SK-N-MC (cell line): ENCODE results near the gene FLNA.
"Not testable (repeated sequence)": the region's sequence is repeated elsewhere in the genome, so short reads cannot be mapped to it uniquely, and the experiment has no call there.

Experiments
- DNase-seq: peaks from one replicate; pipeline ENCODE4 v3.0.0-alpha.2; 2011; ENCODE audit warnings: low read depth, low spot score
- H3K27ac ChIP-seq: fragments of 200-600 bp; sonication (generic); 2 replicates; pipeline ENCODE4 v1.5.1; 2016; ENCODE audit warnings: mixed run types
- H3K36me3 ChIP-seq: fragments of 200-600 bp; sonication (generic); 2 replicates; pipeline ENCODE4 v1.6.1; 2017; ENCODE audit warnings: antibody characterized with exemption, low read length, mixed read lengths; ENCODE audit not compliant: insufficient read depth
- H3K4me3 ChIP-seq: fragments of 200-600 bp; sonication (generic); 2 replicates; pipeline ENCODE4 v1.5.1; 2016
- H3K9ac ChIP-seq: fragments of 200-600 bp; sonication (generic); 2 replicates; pipeline ENCODE4 v1.8.0; 2017; ENCODE audit warnings: mixed run types, mixed read lengths; ENCODE audit not compliant: insufficient read length
- H3K9me3 ChIP-seq: fragments of 200-600 bp; sonication (generic); 2 replicates; pipeline ENCODE4 v1.6.1; 2017; ENCODE audit warnings: low read depth, mild to moderate bottlenecking, antibody characterized with exemption, low read length, moderate library complexity, mixed read lengths
- EZH2 ChIP-seq: fragments of 200-600 bp; sonication (generic); IDR thresholded peaks from one replicate; pipeline ENCODE4 v1.6.1; 2017; ENCODE audit warnings: antibody characterized with exemption
- FOXP2 ChIP-seq: optimal IDR thresholded peaks from 2 replicates; pipeline ENCODE3; 2011; ENCODE audit warnings: mild to moderate bottlenecking, moderate library complexity; ENCODE audit not compliant: insufficient read depth; ENCODE audit errors: extremely low read length, control extremely low read depth
- POLR2AphosphoS5 ChIP-seq: IDR thresholded peaks from 2 replicates; pipeline ENCODE4 v1.6.1; 2012; ENCODE audit warnings: mild to moderate bottlenecking, low read depth, low read length, borderline replicate concordance

The FLNA gene

GRCh38 chrX:154401045-154401799, 26.8 kb upstream of the FLNA start:
- Histone ChIP-seq H3K4me3 (no peak overlapping the region), H3K27ac (no peak overlapping the region)

GRCh38 chrX:154400369-154400817, 26.0 kb upstream of the FLNA start:
- not testable (repeated sequence) for H3K27ac ChIP-seq, H3K9ac ChIP-seq, H3K9me3 ChIP-seq, DNase-seq
- H3K36me3 ChIP-seq: peaks cover 26% of the 10 kb centered on the region
- H3K4me3 ChIP-seq: peak overlapping the region; percentile 94

More at GRCh38 chrX:154401045-154401799, 26.8 kb upstream of the FLNA start:
- no peak for DNase-seq
- no peak for TF ChIP-seq EZH2
- peak; percentile 76 for TF ChIP-seq POLR2AphosphoS5
- Histone ChIP-seq H3K9me3 (no peaks in the 10 kb centered on the region), H3K36me3 (peaks cover 26% of the 10 kb centered on the region), H3K9ac (no peak overlapping the region)

GRCh38 chrX:154399527-154400368, 25.3 kb upstream of the FLNA start:
- Histone ChIP-seq H3K9me3 (no peaks in the 10 kb centered on the region), H3K4me3 (peak overlapping the region; percentile 94), H3K27ac (peak overlapping the region; percentile 98), H3K9ac (peak overlapping the region; percentile 100), H3K36me3 (peaks cover 26% of the 10 kb centered on the region)
- DNase-seq: no peak
- TF ChIP-seq POLR2AphosphoS5 (0 out of 2 replicates have a peak, but pooled peaks have one; percentile 4), FOXP2 (no peak)

DNA sequence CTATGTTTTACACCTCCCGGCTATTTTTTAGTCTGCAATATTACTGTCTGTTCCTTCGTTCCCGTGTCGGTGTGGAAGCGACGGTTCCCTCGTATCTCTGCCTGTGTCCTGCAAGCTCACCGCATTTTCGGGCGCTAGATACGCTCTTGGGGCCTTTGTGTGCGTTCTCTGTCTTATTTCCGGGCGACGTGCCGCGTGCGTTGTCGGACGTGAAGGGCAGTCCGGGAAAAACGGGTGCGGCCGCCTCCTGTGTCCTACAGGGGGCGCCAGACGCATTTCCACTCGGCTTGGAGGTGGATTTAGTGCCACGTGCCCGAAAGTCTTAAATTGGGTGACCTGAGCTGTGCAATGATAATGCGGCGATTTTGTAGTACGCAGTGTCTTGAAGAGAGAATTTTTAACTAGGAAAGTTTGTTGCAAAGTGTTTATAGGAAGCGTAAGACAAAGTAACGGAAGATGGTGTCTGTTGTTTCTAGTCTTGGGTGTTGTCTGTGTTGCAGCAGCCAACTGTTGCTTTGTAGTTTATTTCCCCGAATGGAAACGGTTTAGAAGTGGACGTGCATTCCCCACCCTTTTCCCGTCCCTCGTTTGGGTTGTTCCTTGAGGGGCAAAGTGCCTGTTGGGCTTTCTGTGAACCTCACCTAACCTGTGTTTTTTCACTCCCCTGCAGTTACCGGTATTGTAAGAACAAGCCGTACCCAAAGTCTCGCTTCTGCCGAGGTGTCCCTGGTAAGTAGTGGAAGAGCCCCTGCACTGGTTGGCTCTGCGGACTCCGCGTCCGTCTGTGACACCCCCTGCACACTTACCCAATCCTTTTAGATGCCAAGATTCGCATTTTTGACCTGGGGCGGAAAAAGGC, 24.5 kb upstream of the FLNA start:
- Histone ChIP-seq H3K36me3 (peaks cover 26% of the 10 kb centered on the region), H3K9me3 (no peaks in the 10 kb centered on the region), H3K4me3 (peak overlapping the region; percentile 94), H3K9ac (peak overlapping the region; percentile 100), H3K27ac (peak overlapping the region; percentile 98)
- DNase-seq: peak; percentile 48
- TF ChIP-seq POLR2AphosphoS5: peak; percentile 4; the same call in 1 of the 2 replicates
- no peak for TF ChIP-seq FOXP2

DNA sequence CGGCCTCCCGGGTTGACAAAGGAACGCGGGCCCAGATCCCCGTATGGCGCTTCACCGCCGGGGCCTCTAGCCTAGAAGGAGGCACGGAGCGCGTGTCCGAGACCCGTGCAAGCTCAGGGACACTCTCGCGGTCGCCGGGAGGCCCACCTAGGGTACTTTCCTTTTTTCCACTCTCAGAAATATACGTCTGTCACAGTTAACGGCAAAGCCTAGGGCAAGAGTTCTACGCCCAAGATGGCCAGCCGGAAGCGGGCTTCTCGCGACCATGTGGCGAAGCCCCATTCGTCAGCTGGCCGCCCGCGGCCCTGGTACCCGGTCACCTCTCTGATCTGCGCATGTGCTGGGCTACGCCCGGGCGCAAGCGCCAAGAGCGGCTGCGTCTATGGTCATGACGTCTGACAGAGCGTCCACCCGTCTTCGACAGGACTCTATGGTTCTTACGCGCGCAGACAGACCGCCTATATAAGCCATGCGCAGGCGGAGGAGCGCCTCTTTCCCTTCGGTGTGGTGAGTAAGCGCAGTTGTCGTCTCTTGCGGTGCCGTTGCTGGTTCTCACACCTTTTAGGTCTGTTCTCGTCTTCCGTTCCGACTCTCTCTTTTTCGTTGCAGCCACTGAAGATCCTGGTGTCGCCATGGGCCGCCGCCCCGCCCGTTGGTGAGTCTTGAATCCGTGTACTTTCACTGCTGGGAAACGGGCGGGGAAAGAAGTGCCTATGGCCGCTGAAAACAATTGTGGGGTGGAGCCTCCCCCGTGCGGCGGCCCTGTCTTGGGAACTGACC, 23.6 kb upstream of the FLNA start, which contains the start of gene RPL10:
RPL10 (plus strand) TSS at position 490 of the 780 bp plus-strand sequence; CDS start at position 633, 143 bp downstream.
- peak; percentile 72 for DNase-seq
- Histone ChIP-seq H3K36me3 (peaks cover 26% of the 10 kb centered on the region), H3K9me3 (no peaks in the 10 kb centered on the region), H3K27ac (peak within 1 kb of the TSS; percentile 98), H3K4me3 (peak within 1 kb of the TSS; percentile 94), H3K9ac (peak within 1 kb of the TSS; percentile 100)
- TF ChIP-seq FOXP2 (no peak), POLR2AphosphoS5 (peak; percentile 99)

DNA sequence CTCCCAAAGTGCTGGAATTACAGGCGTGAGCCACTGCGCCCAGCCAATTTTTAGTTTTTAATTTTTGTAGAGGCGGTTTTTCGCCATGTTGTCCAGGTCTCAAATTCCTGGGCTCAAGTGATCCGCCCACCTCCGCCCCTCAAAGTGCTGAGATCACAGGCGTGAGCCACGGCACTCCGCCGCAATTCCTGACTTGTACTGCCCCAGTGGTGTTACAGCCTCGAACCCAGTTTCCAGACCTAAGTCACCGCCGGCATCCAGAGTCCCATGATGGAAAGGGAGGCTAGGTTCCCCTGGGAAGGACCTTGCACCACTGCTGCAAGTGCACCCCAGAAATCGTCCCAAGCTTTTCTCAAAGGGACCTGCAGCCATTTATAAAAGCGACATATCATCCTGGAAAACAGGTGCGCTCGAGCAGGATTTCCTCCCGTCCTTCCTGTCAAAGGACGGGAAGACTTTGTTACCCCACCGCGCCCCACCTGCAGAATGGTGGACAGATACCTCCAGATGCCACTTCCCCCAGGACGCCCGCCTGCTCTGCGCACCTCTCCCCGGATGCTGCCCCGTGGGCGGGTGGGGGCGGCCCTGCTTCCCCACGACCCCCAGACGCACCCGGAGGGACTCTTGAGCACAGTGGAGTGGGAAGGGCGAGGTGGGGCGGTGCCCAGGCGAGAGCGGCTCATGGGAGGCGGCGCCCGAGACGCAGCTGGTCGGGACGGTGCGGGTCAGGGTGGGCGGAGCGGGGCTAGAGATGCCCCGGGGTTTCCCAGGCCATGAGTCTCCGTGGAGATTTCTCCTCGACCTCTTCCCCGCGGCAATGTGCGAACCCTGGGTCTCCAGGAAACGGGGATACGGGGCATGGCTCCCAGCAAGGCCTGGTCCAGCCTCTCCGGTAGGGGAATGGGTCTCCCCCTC, 22.8 kb upstream of the FLNA start:
- no peak for TF ChIP-seq EZH2
- no peak for TF ChIP-seq FOXP2
- TF ChIP-seq POLR2AphosphoS5: no peak
- DNase-seq: no peak
- Histone ChIP-seq H3K9me3 (no peaks in the 10 kb centered on the region), H3K27ac (peak overlapping the region; percentile 86), H3K36me3 (peaks cover 26% of the 10 kb centered on the region), H3K9ac (peak overlapping the region; percentile 93), H3K4me3 (peak overlapping the region; percentile 94)

DNA sequence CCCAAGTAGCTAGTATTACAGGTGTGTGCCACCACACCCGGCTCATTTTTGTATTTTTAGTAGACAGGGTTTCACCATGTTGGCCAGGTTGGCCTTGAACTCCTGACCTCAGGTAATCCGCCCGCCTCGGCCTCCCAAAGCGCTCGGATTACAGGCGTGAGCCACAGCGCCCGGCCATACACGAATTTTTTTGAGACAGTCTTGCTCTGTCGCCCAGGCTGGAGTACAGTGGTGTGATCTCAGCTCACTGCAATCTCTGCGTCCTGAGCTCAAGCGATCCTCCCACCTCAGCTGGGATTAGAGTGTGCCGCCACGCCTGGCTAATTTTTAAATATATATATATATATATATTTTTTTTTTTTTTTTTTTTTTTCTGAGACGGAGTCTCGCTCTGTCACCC, 21.9 kb upstream of the FLNA start:
- H3K36me3 ChIP-seq: peaks cover 26% of the 10 kb centered on the region
- H3K9me3 ChIP-seq, H3K4me3 ChIP-seq, H3K9ac ChIP-seq, H3K27ac ChIP-seq, DNase-seq: not testable (repeated sequence)

DNA sequence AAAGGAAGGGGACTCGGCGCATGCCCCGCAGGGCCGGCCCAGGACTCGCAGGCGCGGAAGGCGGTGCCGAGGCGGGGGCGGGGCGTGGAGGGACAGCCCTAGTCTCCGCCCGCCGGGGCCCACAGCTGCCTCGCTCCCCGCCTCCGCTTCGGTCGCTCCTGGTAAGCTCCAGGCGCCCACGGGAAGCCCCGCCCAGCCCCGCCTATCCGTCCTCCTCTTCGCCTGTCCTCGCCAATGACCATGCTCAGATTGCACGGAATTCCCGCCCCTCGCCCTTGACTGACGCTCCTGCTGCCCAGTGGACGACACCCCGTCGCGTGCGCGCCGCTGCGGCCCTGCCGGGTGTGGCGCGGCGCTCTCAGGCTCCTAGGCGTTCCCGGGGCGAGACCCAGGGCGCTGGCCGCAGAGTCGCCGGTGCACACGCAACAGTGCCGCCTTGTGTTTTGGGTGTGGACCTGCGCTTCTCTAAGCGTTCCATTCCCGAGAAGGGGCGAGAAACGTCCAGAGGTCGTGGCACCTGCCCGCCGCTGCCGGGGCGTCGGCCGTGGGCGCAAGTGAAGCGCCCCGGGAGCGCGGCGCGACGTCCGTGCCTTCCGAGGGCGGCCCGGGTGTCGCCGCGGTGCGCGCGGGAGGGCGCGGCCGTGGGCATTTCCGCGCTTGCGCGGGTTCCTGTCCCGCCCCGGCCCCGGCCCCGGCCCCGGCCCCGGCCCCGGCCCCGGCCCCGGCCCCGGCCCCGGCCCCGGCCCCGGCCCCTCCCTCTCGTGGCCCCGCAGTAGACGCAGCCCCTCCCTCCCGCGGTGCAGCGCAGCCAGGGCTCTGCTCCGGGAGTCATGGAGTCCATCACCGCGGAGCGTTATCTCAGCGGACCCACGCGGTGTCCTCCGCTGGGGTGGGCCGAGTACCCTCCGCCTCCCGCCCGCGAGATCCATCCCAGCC, 15.6 kb upstream of the FLNA start:
- H3K36me3 ChIP-seq, H3K27ac ChIP-seq, H3K4me3 ChIP-seq, DNase-seq, H3K9ac ChIP-seq, H3K9me3 ChIP-seq: not testable (repeated sequence)

DNA sequence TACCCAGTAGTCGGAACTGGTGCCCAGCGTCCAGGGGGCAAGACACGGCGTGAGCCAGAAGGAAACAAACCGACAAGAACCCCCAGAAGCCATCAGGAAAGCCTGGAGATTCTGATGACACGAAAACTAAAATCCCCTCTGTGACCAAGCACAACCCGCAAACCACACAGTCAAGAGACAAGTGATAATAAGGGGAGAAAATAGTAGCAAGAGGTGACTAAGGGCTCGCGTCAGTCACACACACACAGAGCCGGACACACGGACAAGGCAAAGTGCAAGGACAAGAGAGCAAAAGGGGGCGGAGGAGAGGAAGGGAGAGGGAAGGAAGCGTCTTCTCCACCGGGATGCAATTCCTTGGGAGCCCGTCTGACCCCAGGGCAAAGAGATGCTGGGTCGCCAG, 14.2 kb upstream of the FLNA start:
- DNase-seq, H3K4me3 ChIP-seq, H3K27ac ChIP-seq, H3K36me3 ChIP-seq, H3K9me3 ChIP-seq, H3K9ac ChIP-seq: not testable (repeated sequence)

- H3K36me3 ChIP-seq, H3K27ac ChIP-seq, H3K9ac ChIP-seq, H3K4me3 ChIP-seq, H3K9me3 ChIP-seq, DNase-seq: not testable (repeated sequence)
These were observed 13.7 kb upstream of the FLNA start for GRCh38 chrX:154388094-154388493.
